Stimulated activated CD8-positive, alpha-beta memory T cell treated with anti-CD3 and anti-CD28 coated beads, Interleukin-12 subunit alpha, Interleukin-12 subunit beta, amount 100 ng/mL, for 4 hours (primary cell): ENCODE results near the gene PEAR1.

Source experiments
- DNase-seq: peaks from one replicate; pipeline ENCODE4 v3.0.0-alpha.2; 2020; ENCODE audit warnings: low read depth

Gene PEAR1

DNA sequence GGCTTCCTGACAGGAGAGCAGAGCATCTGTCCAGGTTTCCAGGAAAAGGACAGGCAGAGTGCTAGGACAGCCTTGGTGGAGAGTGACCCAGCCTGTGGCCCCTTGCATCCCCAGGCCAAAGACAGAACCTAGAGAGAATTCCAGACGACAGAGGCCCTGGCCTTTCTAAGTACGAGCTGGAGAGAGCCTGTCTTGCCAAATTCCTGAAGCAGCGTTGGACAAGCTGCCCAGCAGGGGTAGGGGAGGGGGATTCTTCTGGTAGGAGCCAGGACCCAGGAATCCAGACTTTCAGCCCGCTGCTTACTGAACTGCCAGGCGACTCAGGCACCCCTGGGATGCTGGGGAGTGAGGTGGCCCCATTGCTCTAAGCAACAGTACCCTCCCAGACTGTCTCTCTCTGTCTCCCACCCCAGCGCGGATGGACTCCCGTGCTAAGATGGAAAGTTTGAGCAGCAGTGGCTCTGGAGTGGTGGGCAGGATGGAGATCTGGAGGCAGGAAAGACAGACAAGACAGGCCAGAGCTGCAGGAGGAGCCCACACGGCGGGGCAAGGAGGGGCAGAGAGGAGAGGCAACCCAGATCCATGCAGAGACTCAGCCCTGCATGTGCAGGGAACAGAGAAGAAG lies 8.8 kb upstream of the PEAR1 start:
- no peak for DNase-seq

DNA sequence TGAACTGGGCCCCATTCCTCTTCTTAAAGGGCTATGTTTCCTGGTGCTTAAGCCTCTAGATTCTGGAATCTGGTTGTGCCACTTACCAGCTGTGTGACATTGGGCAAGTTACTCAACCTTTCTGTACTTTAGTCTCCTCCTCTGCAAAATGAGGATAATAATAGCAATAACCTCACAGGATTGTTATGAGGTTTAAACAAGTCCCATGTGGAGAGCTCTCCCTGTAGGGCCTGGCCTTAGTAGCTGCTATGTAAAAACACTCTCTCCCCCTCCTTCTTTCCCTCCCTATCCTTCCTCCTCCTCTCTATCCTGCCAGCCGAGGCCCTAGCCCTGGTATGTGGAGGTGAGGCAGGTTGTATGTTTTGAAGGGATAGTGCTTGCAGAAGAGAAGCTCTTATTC lies 8.2 kb upstream of the PEAR1 start:
- DNase-seq = no peak

DNA sequence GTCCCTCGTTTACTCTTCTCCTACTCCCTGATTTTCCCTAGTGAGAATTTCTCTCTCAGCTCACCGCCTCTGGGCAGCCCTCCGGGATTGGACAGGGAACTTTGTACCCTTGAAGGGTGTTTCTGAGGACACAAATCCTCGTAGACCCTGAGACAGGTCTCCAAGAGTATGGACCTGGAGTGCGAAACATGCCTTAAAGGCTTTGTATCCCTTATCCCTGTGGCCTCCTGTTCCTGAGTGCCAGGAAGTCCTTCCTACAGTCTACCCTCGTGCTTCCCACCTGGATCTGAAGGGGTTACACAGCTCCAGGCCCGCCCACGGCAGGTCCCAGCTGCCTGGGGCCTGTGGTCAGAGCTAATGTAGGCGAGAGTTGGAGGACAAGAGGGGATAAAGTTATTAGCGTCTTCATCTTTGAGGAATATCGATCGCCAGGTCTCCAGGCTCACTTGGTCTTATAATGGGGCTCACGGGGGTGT lies 7.6 kb upstream of the PEAR1 start:
- DNase-seq = no peak

DNA sequence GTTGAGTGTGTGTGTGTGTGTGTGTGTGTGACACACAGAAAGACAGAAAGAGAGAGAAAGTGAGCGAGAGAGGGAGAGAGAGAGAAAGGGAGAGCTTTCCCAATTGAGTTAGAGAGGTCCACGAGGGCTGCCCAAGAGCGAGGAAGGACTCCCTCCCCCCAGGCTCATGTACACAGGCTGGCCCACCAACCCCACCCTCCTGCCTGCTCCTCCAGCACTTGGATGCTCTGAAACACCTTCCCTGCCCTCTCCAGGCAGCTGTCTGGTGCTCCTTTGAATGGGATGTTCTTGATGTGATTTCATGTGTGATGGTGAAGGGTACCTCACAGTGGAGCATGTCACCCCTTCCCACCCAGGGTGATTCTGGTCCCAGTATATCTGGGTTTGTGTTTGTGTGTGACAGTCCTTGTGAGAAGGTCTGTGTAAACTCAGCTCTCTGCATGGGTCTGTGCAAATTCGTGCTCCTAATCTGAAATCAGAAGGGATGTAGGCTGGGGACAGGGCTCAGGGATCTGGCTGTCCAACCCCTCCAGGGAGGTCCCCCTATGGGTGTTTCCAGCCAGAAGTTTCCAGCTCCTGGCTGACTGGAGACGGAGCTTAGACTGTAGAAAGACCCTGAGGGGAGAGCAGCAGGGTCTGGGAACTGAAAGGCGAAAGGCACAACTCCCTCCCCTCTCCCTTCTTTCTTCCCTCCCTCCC lies 6.8 kb upstream of the PEAR1 start:
- DNase-seq = no peak

DNA sequence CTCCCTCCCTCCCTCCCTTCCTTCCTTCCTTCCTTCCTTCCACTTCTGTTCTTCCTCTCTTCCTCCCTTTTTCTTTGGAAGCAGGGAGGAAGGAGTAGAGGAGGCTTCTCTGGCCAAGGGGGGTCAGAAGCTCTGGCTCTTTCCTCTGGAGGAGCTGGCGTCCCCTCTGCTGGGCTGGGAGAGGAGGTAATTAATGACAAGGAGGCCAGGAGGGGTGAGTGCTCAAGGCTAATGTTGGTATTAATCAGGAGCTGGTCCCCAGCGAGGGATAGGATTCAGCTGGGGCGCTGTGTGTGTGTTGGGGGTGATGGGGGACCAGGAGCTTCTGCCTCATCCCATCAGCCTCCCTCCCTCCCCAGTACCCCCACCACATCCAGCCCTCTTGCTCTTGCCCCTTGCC lies 6.2 kb upstream of the PEAR1 start:
- DNase-seq = no peak

DNA sequence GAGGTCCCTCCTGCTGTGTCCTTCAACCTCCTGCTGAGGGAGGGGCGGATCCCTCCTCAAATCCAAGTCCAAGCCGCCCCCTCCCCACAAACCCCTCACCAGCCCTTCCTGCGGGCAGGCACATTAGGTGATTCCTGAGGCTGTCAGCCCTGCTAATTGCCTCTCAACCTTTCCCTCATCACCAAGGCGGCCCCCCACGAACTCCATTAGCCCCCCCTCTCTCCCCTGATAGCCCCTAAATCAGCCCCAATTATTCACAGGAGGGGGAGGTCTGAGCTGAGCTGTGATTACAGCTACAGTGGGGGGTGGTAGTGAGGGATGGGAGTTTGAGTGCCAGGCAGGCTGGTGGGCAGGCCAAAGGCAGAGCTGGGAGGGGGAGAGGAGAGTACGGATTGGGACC lies 5.8 kb upstream of the PEAR1 start:
- DNase-seq = no peak

DNA sequence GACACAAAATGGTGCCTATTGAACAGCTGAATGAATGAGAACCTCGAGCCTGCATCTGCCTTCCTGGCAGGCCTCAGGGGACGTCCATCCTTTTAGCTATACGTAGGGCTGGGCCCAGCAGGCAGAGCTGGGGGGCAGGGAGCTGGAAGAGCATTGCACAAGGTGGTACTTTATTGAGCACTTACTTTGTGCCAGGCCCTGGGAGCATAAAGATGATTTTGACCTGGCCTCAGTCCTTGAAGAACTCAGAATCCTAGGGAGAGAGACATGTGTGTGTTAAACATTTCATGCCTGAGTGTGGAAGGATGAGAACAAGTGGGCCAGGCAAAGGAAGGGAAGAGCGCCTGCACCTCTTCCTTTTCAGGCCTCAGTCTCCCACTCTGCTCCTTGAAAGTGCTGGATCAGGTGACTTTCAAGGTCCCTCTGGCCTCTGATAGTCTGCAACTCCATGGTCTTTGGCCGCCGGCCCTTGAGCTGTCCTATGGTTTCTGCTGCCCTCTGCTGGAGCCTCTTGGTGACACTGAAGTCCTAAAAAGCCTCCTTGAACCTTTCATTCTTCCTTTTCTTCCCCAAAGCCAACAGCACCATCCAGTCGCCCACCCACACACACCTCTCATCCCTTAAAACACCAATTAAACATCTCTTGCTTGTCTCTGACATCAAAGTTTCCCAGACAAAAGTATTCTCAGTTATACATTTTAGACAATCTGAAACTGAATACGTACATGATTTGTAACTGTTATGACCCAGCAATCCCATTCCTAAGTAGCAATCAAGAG lies 3.5 kb upstream of the PEAR1 start:
- DNase-seq = no peak

DNA sequence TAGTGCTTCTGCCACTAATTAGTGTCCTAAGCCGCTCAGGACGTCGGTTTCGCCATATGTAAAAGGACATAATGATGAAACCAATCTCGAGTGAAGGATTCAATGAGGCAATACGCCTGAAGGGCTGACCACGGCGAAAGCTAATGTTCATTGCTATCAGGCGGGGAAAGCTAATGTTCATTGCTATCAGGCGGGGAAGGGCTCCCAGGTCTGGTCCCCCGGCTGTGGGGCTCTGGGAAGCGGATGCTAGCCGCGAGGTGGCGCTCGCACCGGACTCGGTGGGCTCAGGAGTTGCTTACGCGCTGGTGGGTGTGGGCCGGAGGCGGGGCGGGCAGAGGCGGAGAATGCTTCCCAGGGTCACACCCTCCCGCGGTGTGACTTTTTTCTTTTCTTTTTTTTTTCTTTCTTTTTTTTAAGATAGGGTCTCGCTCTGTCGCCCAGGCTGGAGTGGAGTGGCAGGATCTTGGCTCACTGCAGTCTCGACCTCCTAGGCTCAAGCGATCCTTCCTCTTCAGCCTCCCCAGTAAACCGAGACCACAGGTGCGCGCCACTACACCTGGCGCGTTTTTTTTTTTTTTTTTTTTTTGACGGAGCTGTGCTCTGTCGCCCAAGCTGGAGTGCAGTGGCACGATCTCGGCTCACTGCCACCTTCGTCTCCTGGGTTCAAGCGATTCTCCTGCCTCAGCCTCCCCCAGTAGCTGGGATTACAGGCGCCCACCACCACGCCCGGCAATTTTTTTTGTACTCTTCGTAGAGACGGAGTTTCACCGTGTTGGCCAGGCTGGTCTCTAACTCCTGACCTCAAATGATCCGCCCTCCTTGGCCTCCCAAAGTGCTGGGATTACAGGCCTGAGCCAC lies 1.1 kb upstream of the PEAR1 start:
- peak; percentile 71 for DNase-seq

DNA sequence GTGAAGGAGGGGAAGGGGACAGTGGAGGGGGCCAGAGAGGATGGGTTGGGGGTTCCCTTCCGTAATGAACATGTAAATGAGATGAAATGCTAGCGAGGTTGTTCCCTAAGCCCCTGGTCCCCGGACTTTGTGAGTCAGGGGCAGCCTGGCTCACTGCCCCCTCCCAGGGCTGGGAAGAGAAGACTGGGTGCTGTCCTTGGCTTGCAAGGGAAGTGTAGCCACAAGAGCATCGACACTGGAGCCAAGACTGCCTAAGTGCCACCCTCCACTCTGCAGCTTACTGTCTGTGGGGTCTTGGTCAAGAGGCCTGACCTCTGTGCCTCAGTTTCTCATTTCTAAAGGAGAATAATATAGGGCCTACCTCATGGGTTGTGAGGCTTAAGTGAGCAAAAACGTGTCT lies 483 bp downstream of the PEAR1 start:
- no peak for DNase-seq

DNA sequence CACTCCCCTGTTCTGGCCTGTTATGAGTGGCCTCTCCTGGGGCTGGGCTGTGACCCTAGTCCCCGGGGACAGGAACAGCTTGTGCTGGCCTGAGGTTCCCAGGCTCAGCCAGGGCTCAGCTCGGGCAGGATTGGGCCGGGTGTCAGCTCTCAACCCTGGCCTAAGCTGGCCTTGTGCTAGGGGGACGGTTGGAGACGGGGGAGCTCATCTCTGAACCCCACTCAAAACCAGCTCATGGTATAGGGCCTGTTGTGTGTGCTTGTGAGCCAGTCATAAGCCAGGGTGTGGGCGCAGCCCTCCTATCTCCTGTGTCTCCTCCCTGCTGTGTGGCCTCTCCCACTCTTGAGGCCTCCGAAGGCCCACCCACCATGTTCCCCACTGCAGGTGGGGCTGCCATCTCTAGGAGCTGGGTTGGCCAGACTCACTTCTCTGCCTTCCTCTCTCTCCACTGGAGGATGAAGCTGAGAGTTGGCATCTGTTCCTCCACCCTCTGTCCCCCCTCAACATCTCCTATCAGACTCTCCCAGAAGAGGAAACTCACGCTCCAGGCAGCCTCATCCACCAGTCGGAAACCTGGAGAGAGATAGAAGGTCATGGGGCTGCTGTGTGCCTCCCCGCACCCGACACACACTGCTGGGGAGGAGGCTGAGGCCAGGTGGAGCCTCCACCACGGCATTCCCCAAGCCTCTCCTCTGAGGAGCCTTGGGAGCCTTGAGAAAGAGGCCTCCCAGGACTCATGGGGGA lies 1.4 kb downstream of the PEAR1 start:
- DNase-seq = no peak

DNA sequence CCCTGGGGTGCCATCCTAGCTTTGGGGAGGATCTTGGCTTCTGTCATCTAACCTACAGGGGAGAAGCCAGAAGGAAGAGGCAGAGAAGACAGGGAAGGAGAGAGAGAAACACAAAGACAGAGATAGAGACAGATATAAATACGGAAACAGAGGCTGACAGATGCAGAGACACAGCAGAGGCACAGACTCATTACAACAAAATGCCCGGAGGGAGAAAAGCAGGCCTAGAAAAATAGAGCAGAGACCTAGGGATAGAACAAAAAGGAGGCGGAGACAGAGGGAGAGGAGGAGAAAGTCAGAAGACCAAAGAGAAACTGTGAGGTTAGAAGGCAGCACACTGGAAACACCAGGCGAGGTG lies 1.9 kb downstream of the PEAR1 start:
- no peak for DNase-seq

DNA sequence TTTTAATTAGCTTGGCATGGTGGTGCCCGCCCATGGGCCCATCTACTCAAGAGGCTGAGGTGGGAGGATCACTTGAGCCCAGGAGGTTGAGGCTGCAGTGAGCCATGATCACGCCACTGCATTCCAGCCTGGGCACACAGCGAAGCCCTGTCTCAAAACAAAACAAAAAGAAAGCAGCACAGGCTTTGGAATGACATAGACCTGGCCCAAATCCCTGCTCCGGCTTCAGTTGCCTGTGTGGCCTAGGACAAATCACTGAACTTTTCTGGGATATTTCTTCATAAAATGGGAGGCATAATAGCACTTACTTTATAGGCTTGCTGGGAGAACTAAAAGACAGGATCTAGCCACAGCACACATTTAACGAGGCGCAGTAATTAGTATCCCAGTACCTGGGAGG lies 2.4 kb downstream of the PEAR1 start:
- no peak for DNase-seq

DNA sequence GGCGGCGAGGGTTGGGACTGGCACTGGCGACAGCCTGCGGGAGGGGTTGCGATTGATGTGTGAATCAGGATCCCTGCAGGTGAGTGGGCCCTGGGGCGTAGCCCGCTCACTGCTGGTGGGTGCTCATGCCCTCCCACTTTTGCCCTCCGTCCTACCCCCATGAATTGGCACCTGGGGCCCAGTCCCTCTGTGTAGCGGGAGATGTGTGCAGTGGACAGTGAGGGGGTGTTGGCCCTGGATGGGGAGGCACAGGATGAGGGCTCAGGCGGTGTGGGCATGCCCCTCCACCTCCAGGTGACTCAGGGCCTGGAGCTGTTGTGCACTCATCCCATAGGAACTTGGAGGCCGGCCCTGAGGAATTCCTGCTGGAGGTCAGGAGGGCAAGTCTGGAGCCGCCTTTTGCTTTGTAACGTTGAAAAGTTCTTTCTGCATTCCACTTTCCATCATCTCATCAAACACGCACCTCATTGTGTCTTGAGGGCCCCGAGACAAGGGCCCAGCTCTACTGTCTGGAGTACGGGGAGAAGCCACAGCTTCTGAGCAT lies 3.0 kb downstream of the PEAR1 start:
- DNase-seq = no peak

DNA sequence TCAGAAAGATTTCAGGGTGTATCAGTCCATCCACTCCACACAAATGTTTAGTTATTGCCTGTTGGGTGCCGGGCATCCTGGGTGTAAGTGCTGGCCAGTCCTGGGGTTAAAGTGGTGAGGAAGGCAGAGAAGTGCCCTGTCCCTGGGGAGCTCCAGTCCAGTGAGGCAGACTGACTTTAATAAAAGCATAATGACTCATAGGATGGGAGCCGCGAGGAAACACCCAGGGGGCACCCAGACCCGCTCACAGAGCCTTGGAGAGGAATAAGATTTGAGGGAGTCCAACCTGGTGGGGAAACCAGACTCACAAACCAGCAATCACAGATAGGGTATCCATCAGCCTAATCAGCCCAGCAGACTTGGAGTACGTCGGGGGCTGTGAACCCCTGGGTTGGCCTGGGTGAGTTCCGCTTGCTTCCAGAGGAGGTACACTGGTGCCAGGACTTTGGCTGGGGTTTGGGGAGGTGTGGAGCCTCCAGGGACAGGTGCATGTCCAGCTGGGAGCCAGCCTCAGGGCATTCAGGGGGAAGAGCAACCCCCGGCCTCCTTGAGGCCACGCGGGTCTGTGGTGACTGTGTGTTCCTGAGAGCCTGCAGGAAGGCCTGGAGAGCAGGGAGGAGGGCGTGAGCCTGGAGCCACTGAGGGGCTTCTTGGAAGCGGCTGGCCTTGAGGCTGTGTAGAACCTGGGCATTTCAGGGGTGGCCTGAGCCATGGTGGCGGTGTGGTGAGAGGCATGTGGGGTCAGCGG lies 3.7 kb downstream of the PEAR1 start:
- DNase-seq = no peak

DNA sequence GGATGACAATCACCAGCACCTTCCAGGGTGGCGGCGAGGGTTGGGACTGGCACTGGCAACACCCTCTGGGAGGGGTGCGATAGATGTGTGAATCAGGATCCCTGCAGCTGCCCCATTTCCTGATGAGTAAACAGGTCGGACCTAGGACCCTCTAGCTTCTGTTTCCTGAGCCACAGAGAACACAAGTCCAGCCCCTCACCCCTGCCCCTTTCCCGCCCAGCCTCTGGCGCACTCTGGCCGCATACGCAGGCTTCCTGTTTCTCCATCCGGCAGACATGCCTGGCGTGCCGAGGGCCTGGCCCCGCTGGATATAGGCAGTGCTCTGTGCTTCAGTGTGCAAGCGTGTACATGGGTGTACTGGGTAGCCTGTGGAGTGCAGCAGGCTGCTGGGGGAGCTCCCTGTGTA lies 4.6 kb downstream of the PEAR1 start:
- DNase-seq = no peak

DNA sequence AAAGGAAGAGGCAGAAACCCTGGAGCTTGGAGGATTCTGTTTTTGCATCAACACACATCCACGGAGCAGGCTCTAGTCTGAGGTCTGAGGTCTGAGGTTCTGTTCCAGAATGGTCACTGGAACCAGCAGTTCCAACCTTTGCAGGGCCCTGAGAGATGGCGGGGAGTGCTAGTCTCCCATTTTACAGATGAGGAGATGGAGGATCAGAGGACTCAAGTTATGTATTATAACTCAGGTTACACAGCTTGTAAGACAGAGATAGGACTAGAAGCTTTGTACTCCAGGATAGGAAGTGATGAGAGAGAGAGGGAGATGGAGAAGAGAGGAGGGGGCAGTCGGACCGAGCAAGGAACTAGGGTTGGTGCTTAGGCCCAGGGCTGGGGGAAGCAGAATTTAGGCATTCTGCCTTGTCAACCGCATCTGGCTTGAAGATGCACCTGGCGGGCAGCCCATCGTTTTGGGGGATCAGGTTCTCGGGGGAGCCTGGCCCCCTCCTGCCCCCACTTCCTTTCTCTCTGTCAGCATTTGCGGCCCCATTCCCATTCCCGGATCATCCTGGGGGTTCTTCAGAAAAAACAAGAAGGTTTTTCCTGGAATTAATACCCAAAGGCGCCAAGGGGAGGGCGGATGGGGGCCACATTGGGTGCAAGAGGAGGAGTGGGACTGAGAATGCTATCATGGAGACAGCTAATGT lies 5.6 kb downstream of the PEAR1 start:
- DNase-seq = no peak

DNA sequence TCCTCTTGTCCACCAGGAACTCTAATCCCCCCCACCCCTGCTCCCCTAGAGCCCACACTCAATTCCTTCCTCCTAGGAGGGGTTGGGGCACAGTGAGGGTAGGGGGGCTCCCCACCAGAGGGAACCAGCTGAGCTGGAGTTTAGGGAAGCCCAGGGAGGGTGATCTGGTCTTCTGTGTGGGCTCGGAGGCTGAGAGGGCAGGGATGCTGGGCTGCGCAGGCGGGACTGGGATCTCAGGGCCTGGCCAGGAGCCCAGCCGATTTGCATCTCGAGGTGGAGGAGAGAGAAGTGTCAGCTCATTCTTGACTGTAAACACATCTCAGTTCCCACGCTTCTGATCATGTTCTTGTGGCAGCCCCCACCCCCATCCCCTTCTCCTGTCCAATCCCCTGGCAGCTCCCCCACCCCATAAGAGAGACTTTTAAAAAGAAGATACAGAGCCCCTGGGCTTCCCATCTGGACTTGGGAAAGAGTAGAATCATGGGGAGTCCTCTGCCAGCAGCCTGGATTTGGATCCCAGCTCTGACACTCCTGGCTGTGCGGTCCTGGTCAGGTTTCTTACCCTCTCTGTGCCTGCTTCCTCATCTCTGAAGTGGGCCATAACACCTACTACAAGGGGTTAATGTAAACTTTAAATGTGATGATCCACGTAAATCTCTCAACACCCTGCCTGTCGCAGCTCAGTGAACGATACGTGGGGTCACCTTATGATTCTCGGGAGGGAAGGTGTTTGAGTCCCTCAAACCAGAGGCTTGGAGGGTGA lies 6.6 kb downstream of the PEAR1 start:
- no peak for DNase-seq

DNA sequence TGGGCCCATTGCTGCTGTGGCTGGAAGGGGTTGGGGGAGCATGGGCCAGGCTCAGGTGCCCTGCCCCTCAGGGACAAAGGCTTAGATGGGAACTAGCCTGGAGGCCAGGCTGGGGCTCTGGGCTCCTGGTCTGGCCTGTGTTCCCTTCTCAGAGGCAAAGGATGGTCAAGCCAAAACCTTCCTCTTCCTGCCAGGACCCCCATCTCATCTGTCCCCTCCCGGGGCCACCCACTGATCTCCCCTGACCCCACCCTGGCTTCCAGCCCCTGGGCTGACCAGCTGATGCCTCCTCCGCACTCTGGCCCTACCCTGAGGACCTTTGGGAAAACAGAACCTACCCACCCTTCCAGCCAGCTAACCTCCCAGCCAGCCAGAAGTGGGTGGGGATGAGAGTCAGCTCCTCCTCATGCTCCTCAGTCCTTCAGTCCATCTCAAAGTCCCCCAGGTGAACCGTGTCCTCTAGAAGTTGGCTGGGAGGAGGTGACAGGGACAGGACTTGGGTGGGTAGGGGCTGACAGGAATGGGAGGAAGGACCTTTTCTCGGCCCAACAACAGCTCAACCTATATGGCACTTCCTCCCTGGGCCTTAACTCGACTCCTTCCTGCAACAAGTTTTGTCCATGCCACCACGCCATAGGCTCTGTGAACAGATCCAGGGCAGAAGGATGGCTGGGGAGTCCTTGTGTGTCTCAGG lies 7.5 kb downstream of the PEAR1 start:
- DNase-seq = no peak

DNA sequence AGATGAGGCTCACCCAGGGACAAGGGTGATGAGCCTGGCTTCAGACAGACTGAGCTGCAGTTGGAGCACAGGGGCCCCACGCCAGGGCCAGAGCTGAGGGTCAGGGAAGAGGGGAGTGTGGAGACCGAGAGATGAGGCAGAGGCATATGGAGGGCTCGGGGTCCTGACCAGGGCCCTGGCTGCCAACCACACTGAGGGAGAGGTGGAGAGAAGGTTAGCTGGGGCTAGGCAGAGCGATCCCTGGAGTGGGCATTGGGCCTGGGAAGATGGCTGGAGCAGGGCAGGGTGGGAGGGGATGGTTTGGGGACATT lies 8.0 kb downstream of the PEAR1 start:
- no peak for DNase-seq
